ENCODE measurements around the gene OTULIN.

OTULIN gene

DNA sequence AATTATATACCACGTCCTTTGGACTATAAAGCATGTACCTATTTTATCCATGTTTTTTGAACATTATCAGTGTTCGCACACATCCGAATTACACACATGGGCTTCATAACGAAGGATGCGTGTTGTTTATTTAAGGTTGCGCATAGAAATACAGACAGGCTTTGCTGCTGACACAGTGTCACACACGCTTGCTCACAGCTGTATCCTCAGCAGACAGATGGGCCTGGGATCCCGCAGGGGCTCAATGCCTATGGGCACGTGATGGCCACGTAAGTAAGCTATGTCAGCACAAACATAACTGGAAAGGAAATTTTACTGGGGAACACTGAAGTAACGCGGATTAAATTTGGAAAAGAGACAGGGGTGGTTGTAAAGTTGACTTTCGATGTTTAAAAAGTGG is 76.6 kb downstream of the OTULIN start:
- H3K4me3 ChIP-seq (ENCODE audit: low read depth, low read length), result no peak overlapping the region
- TF ChIP-seq, protein P1, sequence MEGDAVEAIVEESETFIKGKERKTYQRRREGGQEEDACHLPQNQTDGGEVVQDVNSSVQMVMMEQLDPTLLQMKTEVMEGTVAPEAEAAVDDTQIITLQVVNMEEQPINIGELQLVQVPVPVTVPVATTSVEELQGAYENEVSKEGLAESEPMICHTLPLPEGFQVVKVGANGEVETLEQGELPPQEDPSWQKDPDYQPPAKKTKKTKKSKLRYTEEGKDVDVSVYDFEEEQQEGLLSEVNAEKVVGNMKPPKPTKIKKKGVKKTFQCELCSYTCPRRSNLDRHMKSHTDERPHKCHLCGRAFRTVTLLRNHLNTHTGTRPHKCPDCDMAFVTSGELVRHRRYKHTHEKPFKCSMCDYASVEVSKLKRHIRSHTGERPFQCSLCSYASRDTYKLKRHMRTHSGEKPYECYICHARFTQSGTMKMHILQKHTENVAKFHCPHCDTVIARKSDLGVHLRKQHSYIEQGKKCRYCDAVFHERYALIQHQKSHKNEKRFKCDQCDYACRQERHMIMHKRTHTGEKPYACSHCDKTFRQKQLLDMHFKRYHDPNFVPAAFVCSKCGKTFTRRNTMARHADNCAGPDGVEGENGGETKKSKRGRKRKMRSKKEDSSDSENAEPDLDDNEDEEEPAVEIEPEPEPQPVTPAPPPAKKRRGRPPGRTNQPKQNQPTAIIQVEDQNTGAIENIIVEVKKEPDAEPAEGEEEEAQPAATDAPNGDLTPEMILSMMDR (IDR thresholded peaks at IDR 0.05; ENCODE audit: low read depth, low read length), result no peak

DNA sequence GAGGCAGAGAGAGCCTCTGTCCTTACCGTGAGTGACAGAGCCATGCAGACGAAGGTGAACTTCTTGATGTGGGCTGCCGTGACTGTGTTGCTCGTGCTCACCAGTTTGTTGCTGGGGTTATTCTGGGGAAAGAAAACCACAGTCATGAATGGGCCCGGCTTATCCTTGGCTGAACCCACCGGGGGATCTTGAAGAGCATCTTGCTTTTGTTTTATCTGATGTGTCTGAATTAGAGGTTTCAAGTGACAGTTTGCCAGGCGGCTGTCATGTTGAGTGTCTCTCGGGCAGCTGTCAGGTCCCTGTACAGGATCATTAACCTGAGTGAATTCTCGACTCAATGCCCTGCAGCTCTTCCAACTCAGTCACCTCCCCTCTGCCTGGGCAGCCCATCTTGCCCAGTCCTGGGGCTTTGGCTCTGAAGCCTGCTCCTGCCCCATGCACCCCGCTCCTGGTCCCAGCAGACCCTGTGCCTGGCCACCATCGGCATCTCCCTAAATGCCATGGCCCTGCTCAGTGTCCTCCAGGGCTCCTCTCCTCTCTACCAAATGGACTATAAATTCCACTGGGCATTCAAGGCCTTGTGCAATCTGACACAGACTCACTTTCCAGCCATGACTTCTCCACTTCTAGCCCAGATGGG is 77.4 kb downstream of the OTULIN start:
- TF ChIP-seq, protein P1 (IDR thresholded peaks at IDR 0.05; ENCODE audit: low read depth, low read length), result no peak

DNA sequence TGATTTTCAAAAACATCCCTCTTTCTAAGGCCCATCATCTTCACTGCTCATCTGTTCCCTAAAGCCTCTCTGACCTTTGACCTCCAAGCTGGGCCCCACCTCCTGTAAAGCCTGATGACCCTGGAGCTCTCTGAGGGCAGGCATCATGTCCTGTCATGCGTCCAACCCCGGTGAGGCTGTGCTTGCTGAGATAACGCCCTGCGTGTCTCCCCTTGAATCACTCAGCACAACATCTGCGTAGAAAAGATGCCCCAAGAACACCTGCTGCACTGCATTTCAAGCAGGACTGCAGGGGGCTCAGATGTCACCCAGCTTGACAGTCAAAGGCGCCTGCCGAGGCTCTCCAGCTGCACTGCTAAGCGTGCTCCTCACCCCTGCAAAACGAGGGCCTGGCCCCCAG is 78.0 kb downstream of the OTULIN start:
- no peak overlapping the region for H3K4me3 ChIP-seq (ENCODE audit: low read depth, low read length)
- TF ChIP-seq, protein P1 (IDR thresholded peaks at IDR 0.05; ENCODE audit: low read depth, low read length), result no peak

More for the DNA sequence above, 77.4 kb downstream of the OTULIN start:
- H3K4me3 ChIP-seq (ENCODE audit: low read depth, low read length), result no peak overlapping the region

DNA sequence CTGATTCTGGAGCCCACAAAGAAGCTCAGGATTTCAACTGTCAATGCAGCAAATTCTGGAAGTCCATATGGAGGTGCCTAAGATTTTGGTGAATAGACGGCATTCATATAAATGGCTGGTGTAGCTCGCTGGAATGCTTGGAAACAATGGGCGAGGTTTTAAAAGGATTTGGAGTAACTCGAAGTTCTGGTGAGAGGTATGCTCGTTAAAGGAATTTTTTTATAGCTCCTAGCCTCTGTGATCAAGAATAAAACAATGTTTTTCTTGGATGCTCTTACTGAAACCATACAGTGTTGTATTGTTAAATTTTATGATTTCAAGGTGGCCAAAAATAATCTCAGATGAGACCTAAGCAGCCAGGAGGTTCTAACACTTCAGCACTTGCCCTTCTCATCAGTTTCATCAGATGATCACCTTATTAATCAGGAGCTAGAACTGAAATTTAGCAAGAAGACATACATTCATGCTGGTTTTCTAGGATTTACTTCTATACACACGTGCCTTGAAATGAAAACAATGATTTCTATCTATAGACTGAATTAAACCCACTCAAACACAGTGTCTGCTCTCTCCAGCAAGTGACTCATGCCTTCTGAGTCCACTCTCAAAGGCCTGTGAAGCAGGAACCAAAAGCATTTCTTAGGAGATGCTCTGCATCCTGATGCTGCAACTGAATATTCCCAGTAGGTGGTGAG is 79.2 kb downstream of the OTULIN start:
- TF ChIP-seq, protein P1 (IDR thresholded peaks at IDR 0.05; ENCODE audit: low read depth, low read length), result no peak
- no peak overlapping the region for H3K4me3 ChIP-seq (ENCODE audit: low read depth, low read length)

DNA sequence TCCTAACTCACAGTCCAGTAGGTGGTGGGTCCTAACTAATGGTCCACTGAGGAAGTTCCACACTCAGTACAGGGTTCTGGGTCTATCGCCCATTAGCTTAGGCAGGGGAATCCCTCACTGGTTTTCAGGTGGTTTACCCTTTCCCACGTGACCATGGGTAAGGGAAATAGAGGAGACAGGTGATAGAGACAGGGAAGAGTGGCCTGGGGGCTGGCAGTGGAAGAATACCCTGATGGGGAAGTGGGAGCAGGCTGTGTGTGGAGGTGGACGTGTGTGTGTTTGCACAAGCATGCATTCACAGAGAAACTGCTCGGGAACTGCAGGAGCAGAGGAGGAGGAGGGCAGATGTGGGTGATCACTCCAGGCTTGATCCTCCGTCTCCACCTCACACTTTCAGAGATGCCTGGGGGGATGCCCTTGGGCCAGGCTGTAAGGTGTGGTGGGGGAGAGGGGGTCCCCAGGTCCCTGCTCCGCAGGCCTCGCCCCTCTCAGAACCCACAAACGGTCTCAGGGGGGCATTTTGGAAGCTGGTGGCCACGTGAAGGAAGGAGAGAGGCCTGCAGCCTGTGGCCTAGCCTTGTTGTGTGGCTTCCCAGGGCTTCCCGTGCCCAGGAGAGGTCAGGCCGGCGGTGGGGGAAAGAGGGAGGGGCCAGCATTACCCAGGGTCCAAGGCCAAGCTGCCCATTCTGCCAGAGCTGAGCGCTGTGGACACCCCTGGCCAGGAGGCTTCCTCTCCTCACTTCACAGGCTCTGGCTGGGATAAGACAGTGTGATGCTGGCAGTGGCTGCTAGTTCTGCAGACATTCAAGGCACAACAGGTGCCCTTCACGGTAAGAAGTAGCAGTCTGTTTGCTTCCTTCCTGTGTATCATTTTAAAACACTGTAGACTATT is 80.0 kb downstream of the OTULIN start:
- H3K4me3 ChIP-seq (ENCODE audit: low read depth, low read length), result no peak overlapping the region
- TF ChIP-seq, protein P1 (IDR thresholded peaks at IDR 0.05; ENCODE audit: low read depth, low read length), result no peak

DNA sequence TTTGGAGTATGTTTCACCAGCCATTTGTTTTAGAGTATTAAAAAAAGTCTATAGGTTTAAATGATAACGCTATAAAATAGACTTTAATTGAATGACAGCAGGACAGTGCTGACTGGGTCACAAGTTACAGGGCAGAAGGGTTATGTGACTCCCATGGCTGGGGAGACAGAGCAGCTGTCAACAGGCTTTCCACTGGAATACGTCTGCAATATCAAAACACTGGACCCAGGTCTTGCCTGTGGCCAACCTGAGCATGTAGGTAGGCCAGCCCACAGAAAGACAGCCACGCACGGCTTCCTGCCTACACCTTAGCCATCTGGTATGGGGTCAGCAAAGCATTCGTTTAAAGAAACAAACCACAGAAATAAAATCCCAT is 80.7 kb downstream of the OTULIN start:
- TF ChIP-seq, protein P1 (IDR thresholded peaks at IDR 0.05; ENCODE audit: low read depth, low read length), result no peak
- H3K4me3 ChIP-seq (ENCODE audit: low read depth, low read length), result no peak overlapping the region
